Activated gamma-delta T cell treated with anti-CD3 and anti-CD28 coated beads, Interleukin-2, amount 50 U/mL, for 16 hours (primary cell): ENCODE results near the gene ATP5IF1.

Experiments used
- DNase-seq: peaks from one replicate; pipeline ENCODE4 v3.0.0-alpha.2; 2020; ENCODE audit warnings: low read depth

ATP5IF1 gene

GRCh38 chr1:28236656-28237322 lies 865 bp downstream of the ATP5IF1 start:
- DNase-seq = no peak

- no peak for DNase-seq
Measured at GRCh38 chr1:28239004-28239403, 3.1 kb downstream of the ATP5IF1 start.

GRCh38 chr1:28240024-28240423 lies 4.1 kb downstream of the ATP5IF1 start:
- DNase-seq = no peak

GRCh38 chr1:28241638-28242241 lies 5.8 kb downstream of the ATP5IF1 start:
- DNase-seq = no peak

GRCh38 chr1:28243685-28244311 lies 7.9 kb downstream of the ATP5IF1 start:
- no peak for DNase-seq

- DNase-seq = no peak
Measured at GRCh38 chr1:28244549-28245251, 8.8 kb downstream of the ATP5IF1 start.

- DNase-seq = no peak
Measured at GRCh38 chr1:28246427-28246832, 10.5 kb downstream of the ATP5IF1 start.

GRCh38 chr1:28247612-28248272 lies 11.8 kb downstream of the ATP5IF1 start:
- no peak for DNase-seq

- DNase-seq = peak; percentile 70
Measured at GRCh38 chr1:28248273-28249012, 12.5 kb downstream of the ATP5IF1 start.

- DNase-seq = peak; percentile 22
Measured at GRCh38 chr1:28249013-28249865, 13.3 kb downstream of the ATP5IF1 start.

- DNase-seq = no peak
Measured at GRCh38 chr1:28249866-28250295, 14.0 kb downstream of the ATP5IF1 start.

GRCh38 chr1:28256197-28256827 lies 20.4 kb downstream of the ATP5IF1 start:
- DNase-seq = no peak

- no peak for DNase-seq
Measured at GRCh38 chr1:28257736-28258135, 21.8 kb downstream of the ATP5IF1 start.

GRCh38 chr1:28258628-28259251 lies 22.8 kb downstream of the ATP5IF1 start:
- no peak for DNase-seq

- DNase-seq = peak; percentile 99
Measured at GRCh38 chr1:28259252-28259933, 23.5 kb downstream of the ATP5IF1 start, which contains the start of gene SESN2. TSS of gene SESN2 (plus strand) at chr1:28259518. CDS start at chr1:28259848, 330 bp downstream.

GRCh38 chr1:28259934-28260802 lies 24.2 kb downstream of the ATP5IF1 start:
- peak; percentile 15 for DNase-seq

- DNase-seq = no peak
Measured at GRCh38 chr1:28260803-28261174, 24.9 kb downstream of the ATP5IF1 start.

GRCh38 chr1:28264897-28265296 lies 29.0 kb downstream of the ATP5IF1 start:
- DNase-seq = no peak
